ENCODE measurements around the gene NOVA2.

Gene NOVA2

DNA sequence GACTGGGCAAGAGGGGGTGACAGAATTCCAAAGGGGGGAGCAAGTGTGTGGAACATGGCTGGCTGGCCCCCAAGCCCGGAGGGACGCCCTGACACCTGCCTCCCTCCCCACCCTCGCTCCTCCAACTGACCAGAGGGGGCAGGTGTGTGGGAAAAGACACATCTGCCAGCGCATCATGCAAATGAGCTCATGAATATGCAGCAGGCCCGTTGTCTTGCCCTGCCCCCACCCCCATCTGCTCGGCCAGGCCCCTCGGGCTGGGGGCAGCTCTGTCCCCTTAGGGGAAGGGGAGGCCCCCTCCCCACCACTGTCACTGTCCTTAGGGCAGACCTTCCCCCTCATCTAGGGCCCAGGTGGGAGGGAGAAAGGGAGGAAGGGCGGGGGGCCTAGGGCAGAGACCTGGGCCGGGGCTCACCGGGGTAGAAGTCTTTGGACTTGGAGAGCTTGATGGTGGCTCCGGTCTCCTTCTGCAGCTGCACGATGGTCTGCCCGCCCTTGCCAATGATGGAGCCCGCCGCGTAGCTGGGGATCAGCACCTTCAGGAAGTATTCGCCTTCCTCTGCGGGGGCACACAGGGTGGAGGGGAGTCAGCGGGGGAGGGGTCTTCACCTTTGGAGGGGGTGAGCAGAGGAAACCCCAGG lies 12.9 kb downstream of the NOVA2 start:
- no peak for DNase-seq

GRCh38 chr19:45959517-45960025 lies 14.1 kb downstream of the NOVA2 start:
- DNase-seq = no peak

GRCh38 chr19:45958769-45959516 lies 14.7 kb downstream of the NOVA2 start:
- DNase-seq = peak; percentile 16

DNA sequence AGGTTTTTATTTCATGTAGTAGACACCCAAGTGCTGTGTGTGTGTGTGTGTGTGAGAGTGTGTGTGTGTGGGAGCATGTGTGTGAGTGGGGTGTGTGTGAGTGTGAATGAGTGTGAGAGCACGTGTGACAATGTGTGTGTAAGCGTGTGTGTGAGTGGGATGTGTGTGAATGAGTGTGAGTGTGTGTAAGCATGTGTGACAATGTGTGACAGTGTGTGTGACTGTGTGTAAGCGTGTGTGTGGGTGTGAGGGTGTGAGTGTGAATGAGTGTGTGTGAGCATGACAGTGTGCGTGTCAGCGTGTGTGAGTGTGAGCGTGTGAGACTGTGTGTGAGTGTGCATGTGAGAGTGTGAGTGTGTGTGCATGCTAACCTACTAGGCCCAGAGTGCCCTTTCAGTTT lies 15.3 kb downstream of the NOVA2 start:
- no peak for DNase-seq

DNA sequence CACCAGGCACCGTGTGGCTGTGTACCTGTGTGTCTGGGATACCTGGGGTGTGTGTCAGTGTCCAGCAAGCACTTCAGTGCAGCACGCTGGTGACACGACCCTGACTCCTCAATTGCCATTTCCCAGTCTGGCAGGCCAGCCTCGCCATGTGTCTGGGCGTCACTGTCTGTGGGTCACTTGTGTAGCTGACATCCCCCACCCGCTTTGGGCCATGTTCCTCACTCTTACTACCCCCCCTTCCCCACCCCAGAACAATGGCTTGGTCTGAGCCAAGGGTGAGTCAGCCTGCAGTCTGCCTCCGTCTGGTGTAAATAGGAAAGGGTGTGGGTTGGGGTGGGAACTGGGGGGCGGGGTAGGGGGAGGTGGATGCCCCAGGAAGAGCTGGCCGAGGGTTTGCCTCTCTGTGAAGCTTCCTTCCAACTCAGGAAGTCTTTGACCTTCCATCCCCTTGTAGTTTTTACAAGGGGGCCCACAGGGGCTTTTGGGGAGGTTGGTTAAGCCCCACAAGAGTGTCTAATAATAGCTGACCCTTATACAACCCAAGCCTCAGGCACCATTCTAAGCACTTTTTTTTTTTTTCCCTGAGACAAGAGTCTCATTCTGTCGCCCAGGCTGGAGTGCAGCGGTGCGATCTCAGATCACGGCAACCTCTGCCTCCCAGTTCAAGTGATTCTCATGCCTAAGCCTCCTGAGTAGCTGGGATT lies 17.6 kb downstream of the NOVA2 start:
- DNase-seq = no peak

- no peak for DNase-seq
These were observed 19.5 kb downstream of the NOVA2 start for GRCh38 chr19:45954156-45954555.

GRCh38 chr19:45953676-45954075 lies 20.0 kb downstream of the NOVA2 start:
- DNase-seq = peak; percentile 34

- DNase-seq = peak; percentile 35
These were observed 20.8 kb downstream of the NOVA2 start for GRCh38 chr19:45952686-45953505.

DNA sequence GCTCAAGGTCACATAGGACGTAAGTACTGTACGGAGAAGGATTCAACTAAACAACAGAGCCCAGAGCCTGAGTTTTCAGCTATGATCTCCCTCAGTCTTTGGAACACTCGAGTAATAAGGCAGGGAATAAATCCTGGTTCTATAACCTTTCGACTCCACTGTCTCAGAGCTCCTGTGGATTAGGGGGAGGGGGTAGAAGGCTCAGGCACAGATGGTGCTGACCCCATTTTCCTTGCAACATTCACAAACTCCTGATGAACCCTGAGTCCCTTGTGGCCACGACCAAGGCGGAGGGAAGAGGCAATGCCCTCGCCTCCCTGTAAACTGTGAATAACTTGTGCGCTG lies 21.4 kb downstream of the NOVA2 start:
- DNase-seq = no peak

- DNase-seq = peak; percentile 19
These were observed 25.7 kb downstream of the NOVA2 start for GRCh38 chr19:45947926-45948325.

DNA sequence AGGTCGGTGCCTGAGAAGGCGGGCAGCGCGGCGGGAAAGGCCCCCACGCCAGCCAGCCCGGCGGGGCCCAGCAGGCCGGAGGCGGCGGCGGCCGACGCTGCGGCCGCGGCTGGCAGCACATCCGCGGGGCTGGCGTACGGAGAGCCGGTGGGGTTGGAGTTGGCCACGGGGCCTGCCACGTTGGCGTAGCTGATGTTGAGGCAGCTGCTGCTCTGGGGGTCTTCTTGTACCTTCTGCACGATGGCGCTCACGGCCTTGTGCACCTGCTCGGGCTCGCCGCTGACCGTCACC lies 33.2 kb downstream of the NOVA2 start:
- DNase-seq = no peak

DNA sequence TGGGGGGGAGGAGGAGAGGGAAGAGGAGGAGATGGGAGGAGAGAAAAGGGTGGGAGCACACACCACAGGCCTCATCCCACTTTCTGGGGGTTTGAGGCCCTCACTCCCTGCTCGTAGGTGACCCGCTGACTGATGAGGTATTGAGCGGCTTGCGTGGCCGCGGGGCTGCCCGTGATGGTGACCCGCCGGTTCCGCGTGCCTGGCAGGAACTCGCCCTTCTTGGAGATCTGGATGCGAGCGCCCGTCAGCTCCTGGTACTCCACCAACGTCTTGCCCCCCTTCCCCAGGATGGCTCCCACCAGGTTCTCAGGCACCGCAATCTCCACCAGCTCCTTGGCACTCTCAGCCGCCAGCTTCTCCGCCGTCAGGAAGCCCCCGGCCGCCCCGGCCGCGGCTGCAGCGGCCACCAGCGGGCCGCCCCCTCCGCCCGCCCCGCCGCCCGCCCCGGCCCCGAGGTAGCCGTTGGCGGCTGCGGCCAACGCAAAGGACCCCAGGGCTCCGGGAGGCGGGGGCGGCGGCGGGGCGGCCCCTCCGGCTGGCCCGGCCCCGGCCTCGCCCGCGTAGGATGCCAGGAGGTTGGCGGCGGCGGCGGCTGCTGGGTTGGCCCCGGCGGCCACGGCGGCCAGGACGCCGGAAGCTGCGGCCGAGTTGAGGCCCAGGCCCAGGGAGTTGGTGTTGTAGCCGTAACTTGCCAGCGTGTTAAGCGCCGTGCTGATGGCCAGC lies 33.7 kb downstream of the NOVA2 start:
- DNase-seq = no peak

DNA sequence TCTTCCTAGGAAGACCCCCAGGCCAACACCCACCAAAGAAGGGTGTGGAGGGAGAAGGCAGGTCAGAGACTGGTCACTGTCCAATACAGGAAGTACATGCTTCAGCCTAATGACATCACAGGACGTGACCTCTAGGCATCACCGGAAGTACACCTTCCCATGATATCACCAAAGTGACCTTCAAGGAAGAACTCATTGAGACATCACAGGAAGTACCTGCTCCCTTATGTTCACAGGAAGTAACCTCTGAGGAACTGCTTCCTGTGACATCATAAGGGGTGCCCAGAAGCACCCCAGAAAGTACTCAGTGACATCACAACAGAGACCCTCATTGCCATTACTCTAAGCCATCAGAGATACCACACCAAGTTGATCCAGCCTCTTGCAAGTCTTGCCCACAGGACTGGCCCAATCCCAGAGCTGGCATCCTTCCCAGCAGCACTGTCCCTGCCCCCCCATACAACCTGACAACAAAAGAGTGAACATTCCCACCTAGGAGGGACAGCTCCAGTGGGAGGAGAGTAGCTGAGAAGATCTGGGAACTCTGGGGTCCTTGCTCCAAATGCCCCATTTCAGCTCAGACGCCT lies 34.8 kb downstream of the NOVA2 start:
- no peak for DNase-seq

- DNase-seq = no peak
These were observed 38.4 kb downstream of the NOVA2 start for GRCh38 chr19:45935267-45935666.

- DNase-seq = no peak
These were observed 39.0 kb downstream of the NOVA2 start for GRCh38 chr19:45934551-45935230.

DNA sequence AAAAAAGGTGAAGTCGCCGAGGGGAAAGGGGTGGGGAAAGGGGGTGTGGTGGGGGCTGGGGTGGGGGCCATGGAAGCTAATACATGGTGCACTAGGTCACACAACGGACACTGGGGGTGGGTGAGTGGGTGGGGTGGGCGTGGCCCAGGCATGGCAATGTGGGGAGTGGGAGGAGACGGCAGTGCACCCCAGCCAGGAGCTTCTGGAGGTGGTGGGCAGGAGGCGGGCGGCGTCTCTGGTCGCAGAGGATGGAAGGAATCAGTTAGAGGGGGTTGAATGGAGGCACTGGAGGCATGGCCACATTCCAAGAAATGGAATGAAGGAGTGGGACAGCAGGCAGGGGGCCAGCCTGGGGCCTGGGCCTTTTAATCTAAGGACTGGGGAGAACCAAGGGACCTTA lies 39.9 kb downstream of the NOVA2 start:
- DNase-seq = no peak

DNA sequence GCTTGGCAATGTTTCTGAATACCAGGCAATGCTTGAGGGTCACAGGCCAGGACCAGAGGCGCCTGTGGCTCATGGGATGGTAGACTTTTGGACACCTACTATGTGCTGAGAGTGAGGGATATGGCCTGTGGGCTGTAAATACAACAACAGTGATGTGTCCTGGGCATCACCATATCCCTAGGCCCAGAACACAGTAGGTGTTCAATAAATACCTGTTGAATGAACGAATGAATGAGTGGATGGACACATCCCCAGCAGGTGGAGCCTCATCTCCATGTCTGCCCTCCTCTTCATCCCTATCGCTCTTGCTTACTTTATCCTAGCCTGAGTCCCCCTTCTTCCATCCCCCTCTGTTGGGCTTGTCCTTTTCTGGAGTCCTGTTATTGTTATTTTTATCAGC lies 42.6 kb downstream of the NOVA2 start:
- DNase-seq = no peak

GRCh38 chr19:45929247-45929646 lies 44.4 kb downstream of the NOVA2 start:
- DNase-seq = no peak

- peak; percentile 81 for DNase-seq
These were observed 46.0 kb downstream of the NOVA2 start for GRCh38 chr19:45927565-45928261.

DNA sequence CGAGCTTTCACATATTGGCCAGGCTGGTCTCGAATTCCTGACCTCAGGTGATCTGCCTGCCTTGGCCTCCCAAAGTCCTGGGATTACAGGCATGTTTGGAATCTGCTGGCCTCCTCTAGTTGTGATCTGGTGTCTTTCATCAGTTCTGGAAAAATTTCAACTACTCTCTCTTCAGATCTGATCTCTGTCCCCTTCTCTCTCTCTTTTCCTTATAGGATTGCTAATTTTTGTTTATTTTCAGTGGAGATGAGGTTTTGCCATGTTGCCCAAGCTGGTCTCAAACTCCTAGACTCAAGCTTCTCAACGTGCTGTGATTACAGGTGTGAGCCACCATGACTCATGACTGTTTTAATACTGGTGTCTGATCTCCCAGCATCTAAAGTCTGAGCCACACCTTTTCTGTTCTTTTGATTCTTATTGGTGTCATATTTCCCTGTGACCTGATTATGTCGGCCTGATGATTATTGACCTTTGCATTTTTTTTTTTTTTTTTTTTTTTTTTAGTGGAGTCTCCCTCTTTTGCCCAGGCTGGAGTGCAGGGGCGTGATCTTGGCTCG lies 48.7 kb downstream of the NOVA2 start:
- no peak for DNase-seq

DNA sequence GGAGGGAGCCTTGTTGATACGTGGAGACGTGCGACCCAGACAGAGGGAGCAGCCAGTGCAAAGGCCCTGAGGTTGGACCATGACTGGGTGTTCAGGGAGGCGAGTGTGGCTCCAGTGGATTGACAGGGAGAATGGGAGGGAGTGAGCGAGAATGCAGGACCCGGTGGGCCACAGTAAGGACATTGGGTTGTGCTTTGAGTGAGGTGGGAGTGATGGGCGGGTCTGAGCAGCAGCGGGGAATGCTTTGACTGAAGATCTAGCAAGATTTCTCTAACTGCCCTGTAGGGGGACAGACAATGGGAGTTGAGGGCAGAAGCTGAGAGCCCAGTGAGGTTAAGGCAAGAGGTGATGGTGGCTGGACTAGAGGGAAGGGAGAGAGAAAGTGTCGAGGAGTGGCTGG lies 51.4 kb downstream of the NOVA2 start:
- DNase-seq = peak; percentile 13
